ENCODE measurements around the gene GOLPH3L. TPM values are rescaled to one million over a fixed set of nuclear protein-coding genes. Genes with fewer than 3 reads are reported as not detected.

The GOLPH3L gene
- total and polyA plus RNA-seq, 2 experiments from 2014 or later: 23.5 to 29.6 TPM

DNA sequence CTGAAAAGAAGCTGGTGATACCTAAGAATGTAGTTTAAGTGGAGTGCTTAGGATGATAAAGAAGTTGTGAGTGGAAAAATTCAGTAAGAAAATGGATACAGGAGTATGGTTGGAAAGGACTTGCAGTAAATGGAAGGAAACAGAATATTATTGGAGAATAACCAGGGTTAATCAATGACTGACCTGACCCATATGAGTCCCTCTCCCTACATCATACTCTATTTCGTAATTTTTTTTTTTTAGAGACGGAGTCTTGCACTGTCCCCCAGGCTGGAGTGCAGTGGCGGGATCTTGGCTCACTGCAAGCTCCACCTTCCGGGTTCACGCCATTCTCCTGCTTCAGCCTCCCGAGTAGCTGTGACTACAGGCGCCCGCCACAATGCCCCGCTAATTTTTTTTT is 34.1 kb downstream of the GOLPH3L start:
- Histone ChIP-seq H3K27me3 (ENCODE audit: insufficient read depth) (no peaks in the 10 kb centered on the region), H3K4me3 (no peak overlapping the region), H3F3A (replicated peaks; ENCODE audit: low read depth) (no peaks in the 10 kb centered on the region; the same call in none of the 2 replicates), H3K4me2 (no peak overlapping the region), H3K4me1 (ENCODE audit: insufficient read depth) (no peaks in the 10 kb centered on the region), H3K36me3 (ENCODE audit: insufficient read depth) (peaks cover 34% of the 10 kb centered on the region), H4K20me1 (replicated peaks; ENCODE audit: insufficient read depth) (no peaks in the 10 kb centered on the region), H3K9me2 (ENCODE audit: insufficient read depth) (no peaks in the 10 kb centered on the region), H2AFZ (no peak overlapping the region), H3K27ac (ENCODE audit: low read depth) (peak overlapping the region; percentile 0; the same call in 1 of the 2 replicates), H3K79me2 (replicated peaks; ENCODE audit: insufficient read depth) (no peaks in the 10 kb centered on the region)
- H3K4me1 Mint-ChIP-seq: no peaks in the 10 kb centered on the region
- H3K27me3 Mint-ChIP-seq (ENCODE audit: insufficient read depth, low read depth, poor library complexity): peaks cover 2% of the 10 kb centered on the region
- DNase-seq (ENCODE audit: low spot score) (no peak), ATAC-seq (no peak)
- H3K9me3 Mint-ChIP-seq: peaks cover 4% of the 10 kb centered on the region; the same call in 1 of the 3 replicates
- TF ChIP-seq NANOG (IDR thresholded peaks at IDR 0.05; ENCODE audit: borderline replicate concordance): no peak
- TF ChIP-seq ZNF114 (CRISPR knock-in tag; IDR thresholded peaks at IDR 0.05): no peak
- TF ChIP-seq EZH2phosphoT487 (IDR thresholded peaks at IDR 0.05; ENCODE audit: unreplicated experiment): no peak
- TF ChIP-seq, protein P1, sequence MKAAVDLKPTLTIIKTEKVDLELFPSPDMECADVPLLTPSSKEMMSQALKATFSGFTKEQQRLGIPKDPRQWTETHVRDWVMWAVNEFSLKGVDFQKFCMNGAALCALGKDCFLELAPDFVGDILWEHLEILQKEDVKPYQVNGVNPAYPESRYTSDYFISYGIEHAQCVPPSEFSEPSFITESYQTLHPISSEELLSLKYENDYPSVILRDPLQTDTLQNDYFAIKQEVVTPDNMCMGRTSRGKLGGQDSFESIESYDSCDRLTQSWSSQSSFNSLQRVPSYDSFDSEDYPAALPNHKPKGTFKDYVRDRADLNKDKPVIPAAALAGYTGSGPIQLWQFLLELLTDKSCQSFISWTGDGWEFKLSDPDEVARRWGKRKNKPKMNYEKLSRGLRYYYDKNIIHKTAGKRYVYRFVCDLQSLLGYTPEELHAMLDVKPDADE (IDR thresholded peaks at IDR 0.05): no peak
- peaks cover 51% of the 10 kb centered on the region for H3K36me3 Mint-ChIP-seq (ENCODE audit: low read depth)
- no peak overlapping the region for H3K27ac Mint-ChIP-seq
- H3K4me3 Mint-ChIP-seq: no peak overlapping the region

DNA sequence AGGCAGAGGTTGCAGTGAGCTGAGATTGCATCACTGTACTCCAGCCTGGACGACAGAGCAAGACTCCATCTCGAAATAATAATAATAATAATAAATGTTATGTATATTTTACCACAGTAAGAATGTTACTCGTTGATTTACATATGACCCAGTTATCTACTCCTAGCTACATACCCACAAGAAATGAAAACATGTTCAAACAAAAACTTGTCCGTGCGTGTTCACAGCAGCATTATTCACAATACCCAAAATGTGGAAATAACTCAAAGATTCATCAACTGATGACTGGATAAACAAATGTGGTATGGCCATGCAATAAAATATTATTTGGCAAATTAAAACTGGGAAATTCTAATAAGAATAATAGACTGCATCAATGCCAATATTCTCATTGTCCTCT is 35.8 kb downstream of the GOLPH3L start:
- Histone ChIP-seq H3K4me3 (no peak overlapping the region), H4K20me1 (replicated peaks; ENCODE audit: insufficient read depth) (no peaks in the 10 kb centered on the region), H3K27ac (ENCODE audit: low read depth) (no peak overlapping the region), H3F3A (replicated peaks; ENCODE audit: low read depth) (no peaks in the 10 kb centered on the region; the same call in none of the 2 replicates), H3K79me2 (replicated peaks; ENCODE audit: insufficient read depth) (no peaks in the 10 kb centered on the region), H3K36me3 (ENCODE audit: insufficient read depth) (peaks cover 30% of the 10 kb centered on the region), H2AFZ (no peak overlapping the region), H3K9me2 (ENCODE audit: insufficient read depth) (no peaks in the 10 kb centered on the region), H3K4me1 (ENCODE audit: insufficient read depth) (peaks cover 3% of the 10 kb centered on the region; the same call in 1 of the 2 replicates), H3K27me3 (ENCODE audit: insufficient read depth) (no peaks in the 10 kb centered on the region), H3K4me2 (no peak overlapping the region)
- Mint-ChIP-seq H3K27me3 (ENCODE audit: insufficient read depth, low read depth, poor library complexity) (peaks cover 2% of the 10 kb centered on the region), H3K9me3 (peaks cover 4% of the 10 kb centered on the region; the same call in 1 of the 3 replicates), H3K4me3 (no peak overlapping the region), H3K36me3 (ENCODE audit: low read depth) (peaks cover 55% of the 10 kb centered on the region), H3K27ac (no peak overlapping the region), H3K4me1 (no peaks in the 10 kb centered on the region; the same call in 2 of the 3 replicates)
- ATAC-seq (no peak), DNase-seq (ENCODE audit: low spot score) (no peak)
- TF ChIP-seq JUNB (IDR thresholded peaks at IDR 0.05; ENCODE audit: unreplicated experiment) (no peak), ZNF331 (CRISPR knock-in tag; IDR thresholded peaks at IDR 0.05; ENCODE audit: low read depth) (no peak), EZH2phosphoT487 (IDR thresholded peaks at IDR 0.05; ENCODE audit: unreplicated experiment) (no peak), POLR2AphosphoS5 (IDR thresholded peaks at IDR 0.05; ENCODE audit: low read depth) (no peak), EZH2 (IDR thresholded peaks at IDR 0.05; ENCODE audit: low read depth, unreplicated experiment) (no peak), ZNF114 (CRISPR knock-in tag; IDR thresholded peaks at IDR 0.05) (no peak), STAT1 (IDR thresholded peaks at IDR 0.05; ENCODE audit: unreplicated experiment) (no peak)
- TF ChIP-seq, protein P2, sequence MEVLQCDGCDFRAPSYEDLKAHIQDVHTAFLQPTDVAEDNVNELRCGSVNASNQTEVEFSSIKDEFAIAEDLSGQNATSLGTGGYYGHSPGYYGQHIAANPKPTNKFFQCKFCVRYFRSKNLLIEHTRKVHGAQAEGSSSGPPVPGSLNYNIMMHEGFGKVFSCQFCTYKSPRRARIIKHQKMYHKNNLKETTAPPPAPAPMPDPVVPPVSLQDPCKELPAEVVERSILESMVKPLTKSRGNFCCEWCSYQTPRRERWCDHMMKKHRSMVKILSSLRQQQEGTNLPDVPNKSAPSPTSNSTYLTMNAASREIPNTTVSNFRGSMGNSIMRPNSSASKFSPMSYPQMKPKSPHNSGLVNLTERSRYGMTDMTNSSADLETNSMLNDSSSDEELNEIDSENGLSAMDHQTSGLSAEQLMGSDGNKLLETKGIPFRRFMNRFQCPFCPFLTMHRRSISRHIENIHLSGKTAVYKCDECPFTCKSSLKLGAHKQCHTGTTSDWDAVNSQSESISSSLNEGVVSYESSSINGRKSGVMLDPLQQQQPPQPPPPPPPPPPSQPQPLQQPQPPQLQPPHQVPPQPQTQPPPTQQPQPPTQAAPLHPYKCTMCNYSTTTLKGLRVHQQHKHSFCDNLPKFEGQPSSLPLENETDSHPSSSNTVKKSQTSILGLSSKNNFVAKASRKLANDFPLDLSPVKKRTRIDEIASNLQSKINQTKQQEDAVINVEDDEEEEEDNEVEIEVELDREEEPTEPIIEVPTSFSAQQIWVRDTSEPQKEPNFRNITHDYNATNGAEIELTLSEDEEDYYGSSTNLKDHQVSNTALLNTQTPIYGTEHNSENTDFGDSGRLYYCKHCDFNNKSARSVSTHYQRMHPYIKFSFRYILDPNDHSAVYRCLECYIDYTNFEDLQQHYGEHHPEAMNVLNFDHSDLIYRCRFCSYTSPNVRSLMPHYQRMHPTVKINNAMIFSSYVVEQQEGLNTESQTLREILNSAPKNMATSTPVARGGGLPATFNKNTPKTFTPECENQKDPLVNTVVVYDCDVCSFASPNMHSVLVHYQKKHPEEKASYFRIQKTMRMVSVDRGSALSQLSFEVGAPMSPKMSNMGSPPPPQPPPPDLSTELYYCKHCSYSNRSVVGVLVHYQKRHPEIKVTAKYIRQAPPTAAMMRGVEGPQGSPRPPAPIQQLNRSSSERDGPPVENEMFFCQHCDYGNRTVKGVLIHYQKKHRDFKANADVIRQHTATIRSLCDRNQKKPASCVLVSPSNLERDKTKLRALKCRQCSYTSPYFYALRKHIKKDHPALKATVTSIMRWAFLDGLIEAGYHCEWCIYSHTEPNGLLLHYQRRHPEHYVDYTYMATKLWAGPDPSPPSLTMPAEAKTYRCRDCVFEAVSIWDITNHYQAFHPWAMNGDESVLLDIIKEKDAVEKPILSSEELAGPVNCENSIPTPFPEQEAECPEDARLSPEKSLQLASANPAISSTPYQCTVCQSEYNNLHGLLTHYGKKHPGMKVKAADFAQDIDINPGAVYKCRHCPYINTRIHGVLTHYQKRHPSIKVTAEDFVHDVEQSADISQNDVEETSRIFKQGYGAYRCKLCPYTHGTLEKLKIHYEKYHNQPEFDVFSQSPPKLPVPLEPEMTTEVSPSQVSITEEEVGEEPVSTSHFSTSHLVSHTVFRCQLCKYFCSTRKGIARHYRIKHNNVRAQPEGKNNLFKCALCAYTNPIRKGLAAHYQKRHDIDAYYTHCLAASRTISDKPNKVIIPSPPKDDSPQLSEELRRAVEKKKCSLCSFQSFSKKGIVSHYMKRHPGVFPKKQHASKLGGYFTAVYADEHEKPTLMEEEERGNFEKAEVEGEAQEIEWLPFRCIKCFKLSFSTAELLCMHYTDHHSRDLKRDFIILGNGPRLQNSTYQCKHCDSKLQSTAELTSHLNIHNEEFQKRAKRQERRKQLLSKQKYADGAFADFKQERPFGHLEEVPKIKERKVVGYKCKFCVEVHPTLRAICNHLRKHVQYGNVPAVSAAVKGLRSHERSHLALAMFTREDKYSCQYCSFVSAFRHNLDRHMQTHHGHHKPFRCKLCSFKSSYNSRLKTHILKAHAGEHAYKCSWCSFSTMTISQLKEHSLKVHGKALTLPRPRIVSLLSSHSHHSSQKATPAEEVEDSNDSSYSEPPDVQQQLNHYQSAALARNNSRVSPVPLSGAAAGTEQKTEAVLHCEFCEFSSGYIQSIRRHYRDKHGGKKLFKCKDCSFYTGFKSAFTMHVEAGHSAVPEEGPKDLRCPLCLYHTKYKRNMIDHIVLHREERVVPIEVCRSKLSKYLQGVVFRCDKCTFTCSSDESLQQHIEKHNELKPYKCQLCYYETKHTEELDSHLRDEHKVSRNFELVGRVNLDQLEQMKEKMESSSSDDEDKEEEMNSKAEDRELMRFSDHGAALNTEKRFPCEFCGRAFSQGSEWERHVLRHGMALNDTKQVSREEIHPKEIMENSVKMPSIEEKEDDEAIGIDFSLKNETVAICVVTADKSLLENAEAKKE (CRISPR knock-in tag; IDR thresholded peaks at IDR 0.05): no peak
- TF ChIP-seq, protein P1 (IDR thresholded peaks at IDR 0.05): no peak

Data from GM23338 (cell line).